ENCODE data around the gene VWA8.
"Not testable (repeated sequence)": the region's sequence is repeated elsewhere in the genome, so short reads cannot be mapped to it uniquely, and the experiment has no call there.

Gene VWA8

GRCh38 chr13:41919741-41920487 lies 41.0 kb downstream of the VWA8 start:
- DNase-seq = no peak

- DNase-seq = no peak
Observed at GRCh38 chr13:41919031-41919740, 41.7 kb downstream of the VWA8 start.

GRCh38 chr13:41917641-41918040 lies 43.3 kb downstream of the VWA8 start:
- DNase-seq = no peak

GRCh38 chr13:41916173-41916954 lies 44.5 kb downstream of the VWA8 start:
- no peak for DNase-seq

GRCh38 chr13:41915081-41915480 lies 45.8 kb downstream of the VWA8 start:
- DNase-seq = no peak

- no peak for DNase-seq
Observed at GRCh38 chr13:41914552-41914951, 46.4 kb downstream of the VWA8 start.

- no peak for DNase-seq
Observed at GRCh38 chr13:41909506-41909905, 51.4 kb downstream of the VWA8 start.

GRCh38 chr13:41905600-41906254 lies 55.2 kb downstream of the VWA8 start:
- no peak for DNase-seq

GRCh38 chr13:41900918-41901317 lies 60.0 kb downstream of the VWA8 start:
- no peak for DNase-seq

- DNase-seq = not testable (repeated sequence)
Observed at GRCh38 chr13:41898411-41898810, 62.5 kb downstream of the VWA8 start.

- DNase-seq = no peak
Observed at GRCh38 chr13:41897126-41897525, 63.8 kb downstream of the VWA8 start.

GRCh38 chr13:41895478-41895877 lies 65.4 kb downstream of the VWA8 start:
- no peak for DNase-seq

- no peak for DNase-seq
Observed at GRCh38 chr13:41891119-41891518, 69.8 kb downstream of the VWA8 start.

- no peak for DNase-seq
Observed at GRCh38 chr13:41883147-41883546, 77.8 kb downstream of the VWA8 start.

- DNase-seq = not testable (repeated sequence)
Observed at GRCh38 chr13:41881890-41882289, 79.0 kb downstream of the VWA8 start.

- DNase-seq = no peak
Observed at GRCh38 chr13:41880966-41881365, 79.9 kb downstream of the VWA8 start.

- DNase-seq = no peak
Observed at GRCh38 chr13:41864658-41865057, 96.3 kb downstream of the VWA8 start.

- not testable (repeated sequence) for DNase-seq
Observed at GRCh38 chr13:41862659-41863058, 98.2 kb downstream of the VWA8 start.

- DNase-seq = no peak
Observed at GRCh38 chr13:41859565-41859964, 101.3 kb downstream of the VWA8 start.

GRCh38 chr13:41858780-41859179 lies 102.1 kb downstream of the VWA8 start:
- no peak for DNase-seq

GRCh38 chr13:41854758-41855157 lies 106.2 kb downstream of the VWA8 start:
- no peak for DNase-seq

GRCh38 chr13:41851351-41851750 lies 109.6 kb downstream of the VWA8 start:
- DNase-seq = no peak
